K562 (cell line): ENCODE data around the gene GFAP. TPM values are rescaled to one million over a fixed set of nuclear protein-coding genes. Genes with fewer than 3 reads are reported as not detected.

Source experiments
- CREB5 ChIP-seq: fragments of 250-450 bp; sonication (Bioruptor Pico); IDR thresholded peaks from 2 replicates; pipeline ENCODE4 v1.5.0; 2020; ENCODE audit warnings: mild to moderate bottlenecking
- ETS2 ChIP-seq: IDR thresholded peaks from 2 replicates; pipeline ENCODE4 v1.6.1; 2016; ENCODE audit warnings: borderline replicate concordance, missing genetic modification characterization, mild to moderate bottlenecking, moderate library complexity, missing compliant biosample characterization; ENCODE audit not compliant: poor library complexity, severe bottlenecking
- HDAC2 ChIP-seq: fragments of 450-650 bp; IDR thresholded peaks from 2 replicates; pipeline ENCODE4 v1.6.1; 2016; ENCODE audit warnings: mild to moderate bottlenecking
- KAT8 ChIP-seq: fragments of 450-650 bp; IDR thresholded peaks from 2 replicates; pipeline ENCODE4 v1.6.1; 2016; ENCODE audit warnings: low read depth, mild to moderate bottlenecking
- MAFK ChIP-seq: IDR thresholded peaks from 2 replicates; pipeline ENCODE4 v1.6.1; 2011; ENCODE audit warnings: low read length, improper control_type of control experiment
- MXI1 ChIP-seq: IDR thresholded peaks from 2 replicates; pipeline ENCODE4 v1.6.1; 2011; ENCODE audit warnings: low read depth, mild to moderate bottlenecking, improper control_type of control experiment, low read length
- SOX6 ChIP-seq: fragments of 450-650 bp; IDR thresholded peaks from 2 replicates; pipeline ENCODE4 v1.6.1; 2014; ENCODE audit warnings: mild to moderate bottlenecking
- SPI1 ChIP-seq: IDR thresholded peaks from 2 replicates; pipeline ENCODE4 v1.6.1; 2011; ENCODE audit warnings: low read depth, low read length, control low read depth, borderline replicate concordance
- SRSF1 ChIP-seq: fragments of 200-400 bp; formaldehyde crosslinking; IDR thresholded peaks from 2 replicates; pipeline ENCODE4 v1.6.1; 2017; ENCODE audit warnings: mild to moderate bottlenecking, low read depth, low read length, moderate library complexity
- STAG1 ChIP-seq: sonication (generic); formaldehyde crosslinking; IDR thresholded peaks from 2 replicates; pipeline ENCODE4 v1.5.0; 2020; ENCODE audit warnings: missing genetic modification reagents, borderline replicate concordance
- ZBTB49 ChIP-seq: sonication (generic); formaldehyde crosslinking; IDR thresholded peaks from 2 replicates; pipeline ENCODE4 v1.8.0; 2022; ENCODE audit warnings: missing genetic modification reagents, mild to moderate bottlenecking, borderline replicate concordance
- ZNF316 ChIP-seq: fragments of 450-650 bp; IDR thresholded peaks from 2 replicates; pipeline ENCODE4 v1.6.1; 2016
- ZNF592 ChIP-seq: fragments of 450-650 bp; IDR thresholded peaks from 2 replicates; pipeline ENCODE4 v1.6.1; 2017; ENCODE audit warnings: antibody characterized with exemption, mild to moderate bottlenecking
- ZNF79 ChIP-seq: fragments of 250-450 bp; sonication (Bioruptor Pico); IDR thresholded peaks from 2 replicates; pipeline ENCODE4 v1.4.0; 2020; ENCODE audit warnings: low read depth, mild to moderate bottlenecking, moderate library complexity
- polyA plus RNA-seq, 8 experiments: library from polyadenylated mRNA; depleted of rRNA in 4 of 8; stranded (reverse) in 5 of 8; unstranded in 3 of 8; fragments of >200 nt; fragmentation: Nextera tagmentation in 2 of 8; fragmentation: Illumina TruSeq in 1 of 8; extraction: Ambion mirVana in 2 of 8; extraction: Trizol in 1 of 8; gene quantifications; 2 replicates each; pipeline versions ENCODE4 v1.2.1 to v1.2.3, GENCODE V29; 2011 to 2014; ENCODE audit warnings: inconsistent platforms in 1 of 8, missing spikeins in 1 of 8
- total RNA-seq, 7 experiments: library from RNA; depleted of rRNA in 6 of 7; stranded (reverse); fragments of >200 nt in 6 of 7; fragmentation: Illumina TruSeq in 2 of 7; extraction: Trizol in 2 of 7; gene quantifications; 2 replicates each; pipeline versions ENCODE4 v1.2.1 to v1.2.3, GENCODE V29; 2011 to 2021; ENCODE audit warnings: low replicate concordance in 1 of 7
- TF ChIP-seq, protein P1 (sequence below): fragments of 450-650 bp; IDR thresholded peaks from 2 replicates; pipeline ENCODE4 v1.7.0; 2016; ENCODE audit warnings: borderline replicate concordance
- TF ChIP-seq, protein P2 (sequence below): fragments of 250-450 bp; sonication (Bioruptor Pico); IDR thresholded peaks from 2 replicates; pipeline ENCODE4 v1.8.0; 2022; ENCODE audit warnings: inconsistent platforms, mild to moderate bottlenecking, moderate library complexity, borderline replicate concordance

GFAP gene
- total and polyA plus RNA-seq, 9 of the 15 experiments (the other 6 are each of a cell fraction or from before 2014, with no cell fraction given): 0.07 to 1.4 (median 0.60) TPM; not detected in 1

DNA sequence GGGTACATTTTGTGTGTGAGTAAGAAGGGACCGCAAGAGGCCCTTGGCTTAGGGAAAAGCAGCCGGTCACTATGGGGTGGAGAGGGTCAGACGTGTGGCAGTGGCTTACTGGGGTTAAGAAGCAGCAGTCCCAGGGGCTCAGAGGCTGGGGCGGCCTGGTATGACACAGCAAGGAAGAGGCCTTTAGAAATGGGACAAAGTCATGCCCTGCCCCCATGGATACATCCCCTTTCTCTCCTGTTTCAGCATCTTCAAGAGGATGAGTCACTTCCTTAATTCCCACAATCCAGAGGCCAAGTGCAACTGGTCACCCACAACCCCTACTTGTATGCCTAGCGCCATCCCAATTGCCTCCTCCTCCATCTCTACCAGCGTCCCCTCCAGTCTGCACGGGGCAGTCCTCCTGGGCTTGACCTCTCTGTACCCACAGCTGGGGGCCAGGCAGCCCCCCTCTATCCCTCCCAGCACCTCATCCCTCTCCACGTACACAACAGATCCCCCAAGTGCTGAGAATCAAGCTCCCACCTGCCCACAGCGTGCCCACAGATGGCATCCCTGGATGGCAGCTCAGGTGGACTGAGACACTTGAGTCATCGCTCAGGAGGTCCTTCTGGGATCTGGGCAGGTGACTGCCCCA is 9.2 kb downstream of the GFAP start (continued):
- no peak for TF ChIP-seq ZBTB49
- TF ChIP-seq, protein P1, sequence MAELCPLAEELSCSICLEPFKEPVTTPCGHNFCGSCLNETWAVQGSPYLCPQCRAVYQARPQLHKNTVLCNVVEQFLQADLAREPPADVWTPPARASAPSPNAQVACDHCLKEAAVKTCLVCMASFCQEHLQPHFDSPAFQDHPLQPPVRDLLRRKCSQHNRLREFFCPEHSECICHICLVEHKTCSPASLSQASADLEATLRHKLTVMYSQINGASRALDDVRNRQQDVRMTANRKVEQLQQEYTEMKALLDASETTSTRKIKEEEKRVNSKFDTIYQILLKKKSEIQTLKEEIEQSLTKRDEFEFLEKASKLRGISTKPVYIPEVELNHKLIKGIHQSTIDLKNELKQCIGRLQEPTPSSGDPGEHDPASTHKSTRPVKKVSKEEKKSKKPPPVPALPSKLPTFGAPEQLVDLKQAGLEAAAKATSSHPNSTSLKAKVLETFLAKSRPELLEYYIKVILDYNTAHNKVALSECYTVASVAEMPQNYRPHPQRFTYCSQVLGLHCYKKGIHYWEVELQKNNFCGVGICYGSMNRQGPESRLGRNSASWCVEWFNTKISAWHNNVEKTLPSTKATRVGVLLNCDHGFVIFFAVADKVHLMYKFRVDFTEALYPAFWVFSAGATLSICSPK: no peak
- TF ChIP-seq STAG1: 0 out of 2 replicates have a peak, but pooled peaks have one; percentile 32
- peak; percentile 52; the same call in 1 of the 2 replicates for TF ChIP-seq HDAC2
- TF ChIP-seq SRSF1: no peak
- peak; percentile 62 for TF ChIP-seq MAFK
- TF ChIP-seq CREB5 (CRISPR knock-in tag): no peak
- TF ChIP-seq ETS2 (tag): no peak
- TF ChIP-seq MXI1: no peak
- TF ChIP-seq ZNF316: peak; percentile 37; the same call in 1 of the 2 replicates
- TF ChIP-seq, protein P2, sequence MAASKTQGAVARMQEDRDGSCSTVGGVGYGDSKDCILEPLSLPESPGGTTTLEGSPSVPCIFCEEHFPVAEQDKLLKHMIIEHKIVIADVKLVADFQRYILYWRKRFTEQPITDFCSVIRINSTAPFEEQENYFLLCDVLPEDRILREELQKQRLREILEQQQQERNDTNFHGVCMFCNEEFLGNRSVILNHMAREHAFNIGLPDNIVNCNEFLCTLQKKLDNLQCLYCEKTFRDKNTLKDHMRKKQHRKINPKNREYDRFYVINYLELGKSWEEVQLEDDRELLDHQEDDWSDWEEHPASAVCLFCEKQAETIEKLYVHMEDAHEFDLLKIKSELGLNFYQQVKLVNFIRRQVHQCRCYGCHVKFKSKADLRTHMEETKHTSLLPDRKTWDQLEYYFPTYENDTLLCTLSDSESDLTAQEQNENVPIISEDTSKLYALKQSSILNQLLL (CRISPR knock-in tag): no peak
- TF ChIP-seq SPI1: peak; percentile 91
- peak; percentile 89 for TF ChIP-seq ZNF592
- no peak for TF ChIP-seq KAT8
- TF ChIP-seq SOX6: peak; percentile 39; the same call in 1 of the 2 replicates
- TF ChIP-seq ZNF79 (CRISPR knock-in tag): no peak
